A549 (cell line): Measurements from ENCODE around the gene IL9. TPM values are rescaled to one million over a fixed set of nuclear protein-coding genes. Genes with fewer than 3 reads are reported as not detected.

Experiments used
- ATAC-seq, 2 experiments: fragments of 200-7000 bp in 1 of 2; fragments of >200 bp in 1 of 2; cut with Nextera tagmentation in 1 of 2; cut with Tn5 transposase in 1 of 2; 3 replicates each; pipeline versions ENCODE4 v1.8.0 to v1.9.1; 2018 to 2020; ENCODE audit warnings: mild to moderate bottlenecking in 1 of 2, moderate library complexity in 1 of 2
- CTCF ChIA-PET: fragments of 300-600 bp; sonication (Branson Sonifier 250); formaldehyde crosslinking; extraction: SDS; loops from one replicate; lab custom pipeline; 2021; ENCODE audit warnings: antibody characterized with exemption, inconsistent platforms; lab: Yijun Ruan, JAX
- POLR2A ChIA-PET: fragments of 350-600 bp; formaldehyde crosslinking; extraction: SDS; loops from one replicate; lab custom pipeline; 2021; ENCODE audit warnings: antibody characterized with exemption, inconsistent platforms; lab: Yijun Ruan, JAX
- DNase-seq, 2 experiments: peaks; one replicate each; pipeline versions ENCODE4 v3.0.0 to v3.0.0-alpha.2; 2011 to 2016; ENCODE audit warnings: low read depth in 1 of 2, low spot score in 1 of 2
- FAIRE-seq: peaks from 2 replicates; lab custom pipeline; 2011; peaks lifted over from hg19 to GRCh38; lab: Jason Lieb, UNC
- H3K27ac ChIP-seq, 2 experiments: fragments of >200 bp; sonication (Bioruptor Twin); formaldehyde crosslinking; 3 replicates each; pipeline ENCODE4 v1.5.1; 2016 to 2017
- H3K4me1 ChIP-seq: fragments of >200 bp; sonication (Bioruptor Twin); formaldehyde crosslinking; 3 replicates; pipeline ENCODE4 v1.6.1; 2016
- H3K4me2 ChIP-seq: fragments of >200 bp; sonication (Bioruptor Twin); formaldehyde crosslinking; 3 replicates; pipeline ENCODE4 v1.6.1; 2016
- H3K4me3 ChIP-seq: fragments of >200 bp; sonication (Bioruptor Twin); formaldehyde crosslinking; 3 replicates; pipeline ENCODE4 v1.5.1; 2016
- H3K9me3 ChIP-seq: fragments of >200 bp; sonication (Bioruptor Twin); formaldehyde crosslinking; 3 replicates; pipeline ENCODE4 v1.6.1; 2016
- ATOH8 ChIP-seq: fragments of 250-450 bp; sonication (Bioruptor Pico); IDR thresholded peaks from 2 replicates; pipeline ENCODE4 v1.5.0; 2020; ENCODE audit warnings: low read depth, mild to moderate bottlenecking, moderate library complexity
- BCL3 ChIP-seq: fragments of >200 bp; sonication (Bioruptor Twin); formaldehyde crosslinking; IDR thresholded peaks from 3 replicates; pipeline ENCODE4 v1.6.1; 2016
- CBX8 ChIP-seq: fragments of 200-600 bp; sonication (generic); IDR thresholded peaks from 2 replicates; pipeline ENCODE4 v1.6.1; 2016
- CEBPB ChIP-seq, 2 experiments: fragments of >200 bp in 1 of 2; sonication (Bioruptor Twin) in 1 of 2; formaldehyde crosslinking in 1 of 2; IDR thresholded peaks; 2 replicates each; pipeline ENCODE4 v1.6.1; 2012 to 2016
- CHD2 ChIP-seq: fragments of 150-350 bp; IDR thresholded peaks from 2 replicates; pipeline ENCODE4 v1.6.1; 2014; ENCODE audit warnings: low read length; ENCODE audit not compliant: partially characterized antibody
- CHD4 ChIP-seq: fragments of 200-600 bp; sonication (generic); IDR thresholded peaks from 2 replicates; pipeline ENCODE4 v1.6.1; 2016; ENCODE audit warnings: antibody characterized with exemption, mild to moderate bottlenecking, borderline replicate concordance
- CTCF ChIP-seq: fragments of >200 bp; sonication (Bioruptor Twin); formaldehyde crosslinking; IDR thresholded peaks from 3 replicates; pipeline ENCODE4 v1.5.1; 2016
- E2F6 ChIP-seq: IDR thresholded peaks from 2 replicates; pipeline ENCODE4 v1.6.1; 2012; ENCODE audit warnings: low read depth, borderline replicate concordance
- EHF ChIP-seq: fragments of 250-450 bp; sonication (Bioruptor Pico); IDR thresholded peaks from 2 replicates; pipeline ENCODE4 v1.5.0; 2020; ENCODE audit warnings: mild to moderate bottlenecking
- EHMT2 ChIP-seq: fragments of 200-600 bp; sonication (generic); IDR thresholded peaks from 2 replicates; pipeline ENCODE4 v1.6.1; 2016; ENCODE audit warnings: antibody characterized with exemption, low read depth, mild to moderate bottlenecking, moderate library complexity
- FOSB ChIP-seq: fragments of 250-450 bp; sonication (Bioruptor Pico); IDR thresholded peaks from 2 replicates; pipeline ENCODE4 v1.5.0; 2020; ENCODE audit warnings: mild to moderate bottlenecking, moderate library complexity
- FOXS1 ChIP-seq: fragments of 250-450 bp; sonication (Bioruptor Pico); IDR thresholded peaks from 2 replicates; pipeline ENCODE4 v1.5.0; 2020; ENCODE audit warnings: mild to moderate bottlenecking, moderate library complexity
- HES2 ChIP-seq: fragments of >200 bp; sonication (Bioruptor Twin); formaldehyde crosslinking; IDR thresholded peaks from 2 replicates; pipeline ENCODE4 v1.6.1; 2016
- HEYL ChIP-seq: fragments of 250-450 bp; sonication (Bioruptor Pico); IDR thresholded peaks from 2 replicates; pipeline ENCODE4 v1.8.0; 2021; ENCODE audit warnings: mild to moderate bottlenecking, moderate library complexity
- HMGXB4 ChIP-seq: fragments of 250-450 bp; sonication (Bioruptor Pico); IDR thresholded peaks from 2 replicates; pipeline ENCODE4 v1.5.0; 2021; ENCODE audit warnings: mild to moderate bottlenecking, moderate library complexity, borderline replicate concordance
- HOXA7 ChIP-seq: fragments of 250-450 bp; sonication (Bioruptor Pico); IDR thresholded peaks from 2 replicates; pipeline ENCODE4 v1.5.0; 2020; ENCODE audit warnings: mild to moderate bottlenecking, moderate library complexity
- JUN ChIP-seq, 2 experiments: fragments of >200 bp; sonication (Bioruptor Twin); formaldehyde crosslinking; IDR thresholded peaks; 2 replicates in 1 of 2; 3 replicates in 1 of 2; pipeline ENCODE4 v1.6.1; 2016 to 2017
- MAFK ChIP-seq: fragments of 450-650 bp; IDR thresholded peaks from 2 replicates; pipeline ENCODE4 v1.6.1; 2014; ENCODE audit not compliant: partially characterized antibody
- NFE2L2 ChIP-seq: fragments of 150-350 bp; conservative IDR thresholded peaks from 2 replicates; pipeline ENCODE4 v1.6.1; 2014; ENCODE audit warnings: low read length
- RAD21 ChIP-seq, 2 experiments: fragments of >200 bp in 1 of 2; sonication (Bioruptor Twin) in 1 of 2; formaldehyde crosslinking in 1 of 2; IDR thresholded peaks in 1 of 2; conservative IDR thresholded peaks in 1 of 2; 2 replicates in 1 of 2; 3 replicates in 1 of 2; pipeline ENCODE4 v1.6.1; 2012 to 2018; ENCODE audit warnings: inconsistent platforms in 1 of 2
- RCOR1 ChIP-seq: fragments of 150-350 bp; IDR thresholded peaks from 2 replicates; pipeline ENCODE4 v1.6.1; 2014; ENCODE audit warnings: antibody characterized with exemption, low read length, low read depth
- RFX5 ChIP-seq: fragments of 450-650 bp; IDR thresholded peaks from 2 replicates; pipeline ENCODE4 v1.7.1; 2014; ENCODE audit warnings: antibody characterized with exemption, mild to moderate bottlenecking, moderate library complexity
- SREBF2 ChIP-seq: fragments of 450-650 bp; IDR thresholded peaks from 2 replicates; pipeline ENCODE4 v1.6.1; 2014; ENCODE audit warnings: mild to moderate bottlenecking, moderate library complexity
- TFCP2L1 ChIP-seq: fragments of 250-450 bp; sonication (Bioruptor Pico); IDR thresholded peaks from 2 replicates; pipeline ENCODE4 v1.5.0; 2021; ENCODE audit warnings: mild to moderate bottlenecking
- TP53 ChIP-seq: fragments of 250-450 bp; sonication (Bioruptor Pico); IDR thresholded peaks from 2 replicates; pipeline ENCODE4 v1.5.0; 2021; ENCODE audit warnings: mild to moderate bottlenecking, moderate library complexity
- ZC3H11A ChIP-seq: fragments of 450-650 bp; IDR thresholded peaks from 2 replicates; pipeline ENCODE4 v1.6.1; 2014; ENCODE audit warnings: antibody characterized with exemption, mild to moderate bottlenecking
- ZFP36 ChIP-seq: fragments of 450-650 bp; IDR thresholded peaks from 2 replicates; pipeline ENCODE4 v1.6.1; 2014; ENCODE audit warnings: borderline replicate concordance; ENCODE audit not compliant: partially characterized antibody
- ZSCAN20 ChIP-seq: fragments of 250-450 bp; sonication (Bioruptor Pico); IDR thresholded peaks from 2 replicates; pipeline ENCODE4 v1.8.0; 2022; ENCODE audit warnings: mild to moderate bottlenecking, moderate library complexity
- WGBS: methylation state at CpG from one replicate; pipeline ENCODE4 v1.1.6; 2017; ENCODE audit errors: missing lambda C conversion rate; 5-methylcytosine and 5-hydroxymethylcytosine counted together
- polyA plus RNA-seq, 4 experiments: library from polyadenylated mRNA; depleted of rRNA in 3 of 4; stranded (reverse); fragments of >200 nt; fragmentation: RNase III in 1 of 4; extraction: RNeasy Plus Mini Kit Qiagen cat#74134 plus additional on column Dnase treatment in 1 of 4; gene quantifications; 2 replicates in 3 of 4; 3 replicates in 1 of 4; pipeline ENCODE4 v1.2.3, GENCODE V29; 2011 to 2017

The IL9 gene
- polyA plus RNA-seq, 2 of the 4 experiments (the other 2 are of a cell fraction), result not detected

GRCh38 chr5:135885031-135885430 lies 10.6 kb downstream of the IL9 start:
- Histone ChIP-seq H3K4me3 (no peak overlapping the region), H3K4me1 (peaks cover 27% of the 10 kb centered on the region), H3K4me2 (no peak overlapping the region), H3K9me3 (no peaks in the 10 kb centered on the region), H3K27ac (no peak overlapping the region)
- ChIA-PET POLR2A (no interaction called here), CTCF (interaction anchor here (0.6 to 2.8 kb wide), 4 partner anchors 173 to 289 kb away, joined by 3 to 17 read pairs (median 5); no protein-coding TSS in a partner anchor)
- DNase-seq, result no peak
- TF ChIP-seq SREBF2, result no peak
- no peak for TF ChIP-seq NFE2L2
- TF ChIP-seq JUN (IDR thresholded peaks at IDR 0.05), result no peak
- TF ChIP-seq ATOH8, result no peak
- no peak for TF ChIP-seq EHF (CRISPR knock-in tag)
- no peak for TF ChIP-seq BCL3
- TF ChIP-seq HOXA7, result no peak
- TF ChIP-seq TFCP2L1 (CRISPR knock-in tag), result no peak
- no peak for TF ChIP-seq FOSB
- TF ChIP-seq HES2, result no peak
- TF ChIP-seq E2F6, result no peak
- TF ChIP-seq HMGXB4, result no peak
- TF ChIP-seq FOXS1 (CRISPR knock-in tag), result no peak
- TF ChIP-seq RCOR1, result no peak
- TF ChIP-seq TP53, result no peak
- no peak for TF ChIP-seq CHD4
- TF ChIP-seq HEYL (CRISPR knock-in tag), result no peak
- no peak for TF ChIP-seq ZSCAN20 (CRISPR knock-in tag)
- no peak for TF ChIP-seq ZFP36
- 90% methylated on average over 3 of the region's 3 CpGs for whole genome bisulfite sequencing
- ATAC-seq, result no peak
- FAIRE-seq, result no peak

- TF ChIP-seq EHMT2 (no peak), HMGXB4 (no peak), RCOR1 (no peak), RFX5 (no peak), CEBPB (IDR thresholded peaks at IDR 0.05) (no peak), CTCF (peak; percentile 15; the same call in 1 of the 3 replicates), ZC3H11A (no peak), CHD4 (no peak), RAD21 (conservative IDR thresholded peaks at IDR 0.05 in 1 of 2, IDR thresholded peaks at IDR 0.05 in 1 of 2) (peak in 1 of 2 experiments; percentile 41; a peak in 1 of 5 replicates), CHD2 (no peak), MAFK (no peak), CBX8 (no peak)
- Histone ChIP-seq H3K4me3 (no peak overlapping the region), H3K27ac (no peak overlapping the region), H3K4me1 (peaks cover 21% of the 10 kb centered on the region), H3K9me3 (no peaks in the 10 kb centered on the region), H3K4me2 (no peak overlapping the region)
- WGBS, result 24% methylated on average over 4 of the region's 4 CpGs
- FAIRE-seq, result no peak
- POLR2A ChIA-PET, result no interaction called here
- ATAC-seq, result no peak
- CTCF ChIA-PET, result interaction anchor here (0.7 to 5.0 kb wide), 6 partner anchors 8 to 328 kb away, joined by 3 to 37 read pairs (median 12); no protein-coding TSS in a partner anchor
- no peak for DNase-seq
Observed at GRCh38 chr5:135883441-135883840, 12.2 kb downstream of the IL9 start.
